HepG2 (cell line): ENCODE results near the gene ATP9A. TPM values are rescaled to one million over a fixed set of nuclear protein-coding genes. Genes with fewer than 3 reads are reported as not detected.

Experiments used
- ATF1 ChIP-seq: IDR thresholded peaks from 2 replicates; pipeline ENCODE4 v1.6.1; 2016; ENCODE audit warnings: mild to moderate bottlenecking, control low read depth
- BRCA1 ChIP-seq: sonication (generic); formaldehyde crosslinking; IDR thresholded peaks from 2 replicates; pipeline ENCODE4 v1.4.0; 2020; ENCODE audit warnings: missing genetic modification reagents
- FOXA1 ChIP-seq, 2 experiments: fragments of 450-650 bp in 1 of 2; sonication (generic) in 1 of 2; formaldehyde crosslinking in 1 of 2; IDR thresholded peaks; 2 replicates each; pipeline versions ENCODE4 v1.4.0 to v1.6.1; 2016 to 2020; ENCODE audit warnings: missing genetic modification reagents in 1 of 2
- GFI1 ChIP-seq: sonication (generic); formaldehyde crosslinking; IDR thresholded peaks from 2 replicates; pipeline ENCODE4 v1.5.0; 2020; ENCODE audit warnings: missing genetic modification reagents, mild to moderate bottlenecking, borderline replicate concordance
- HMG20B ChIP-seq: conservative IDR thresholded peaks from 2 replicates; pipeline ENCODE4 v1.6.1; 2016; ENCODE audit warnings: missing genetic modification reagents, missing compliant biosample characterization
- KAT2B ChIP-seq: fragments of 150-350 bp; IDR thresholded peaks from 2 replicates; pipeline ENCODE4 v1.6.1; 2014; ENCODE audit warnings: low read depth, low read length, borderline replicate concordance
- KAT7 ChIP-seq: IDR thresholded peaks from 2 replicates; pipeline ENCODE4 v1.6.1; 2018; ENCODE audit warnings: borderline replicate concordance, missing compliant biosample characterization
- POLR2AphosphoS2 ChIP-seq: IDR thresholded peaks from 2 replicates; pipeline ENCODE4 v1.6.1; 2011; ENCODE audit warnings: low read depth, low read length, improper control_type of control experiment
- PTBP1 ChIP-seq: fragments of 200-400 bp; formaldehyde crosslinking; IDR thresholded peaks from 2 replicates; pipeline ENCODE4 v1.6.1; 2018; ENCODE audit warnings: low read length, low read depth; ENCODE audit not compliant: poor library complexity, severe bottlenecking
- RBM39 ChIP-seq: fragments of 200-400 bp; formaldehyde crosslinking; IDR thresholded peaks from one replicate; pipeline ENCODE4 v1.6.1; 2018; ENCODE audit warnings: antibody characterized with exemption, mild to moderate bottlenecking, low read depth, low read length; ENCODE audit not compliant: poor library complexity, severe bottlenecking
- SIX1 ChIP-seq: sonication (generic); formaldehyde crosslinking; IDR thresholded peaks from 2 replicates; pipeline ENCODE4 v1.4.0; 2020; ENCODE audit warnings: missing genetic modification reagents, borderline replicate concordance
- XBP1 ChIP-seq: sonication (generic); formaldehyde crosslinking; IDR thresholded peaks from 2 replicates; pipeline ENCODE4 v1.5.0; 2020; ENCODE audit warnings: missing genetic modification reagents
- ZBTB7B ChIP-seq: sonication (generic); formaldehyde crosslinking; IDR thresholded peaks from 2 replicates; pipeline ENCODE4 v1.4.0; 2020; ENCODE audit warnings: missing genetic modification reagents
- ZFYVE20 ChIP-seq: sonication (generic); formaldehyde crosslinking; IDR thresholded peaks from 2 replicates; pipeline ENCODE4 v1.8.0; 2023; ENCODE audit warnings: low read depth, mild to moderate bottlenecking, moderate library complexity, missing genetic modification reagents, borderline replicate concordance
- ZNF124 ChIP-seq: sonication (generic); formaldehyde crosslinking; IDR thresholded peaks from 2 replicates; pipeline ENCODE4 v1.4.0; 2020; ENCODE audit warnings: missing genetic modification reagents
- ZNF20 ChIP-seq: sonication (generic); formaldehyde crosslinking; IDR thresholded peaks from 2 replicates; pipeline ENCODE4 v1.4.0; 2020; ENCODE audit warnings: mild to moderate bottlenecking, moderate library complexity, missing genetic modification reagents
- ZNF674 ChIP-seq: sonication (generic); formaldehyde crosslinking; IDR thresholded peaks from 2 replicates; pipeline ENCODE4 v1.5.0; 2020; ENCODE audit warnings: low read depth, mild to moderate bottlenecking, missing genetic modification reagents
- ZNF773 ChIP-seq: sonication (generic); formaldehyde crosslinking; IDR thresholded peaks from 2 replicates; pipeline ENCODE4 v1.4.0; 2020; ENCODE audit warnings: missing genetic modification reagents, borderline replicate concordance
- polyA plus RNA-seq, 8 experiments: library from polyadenylated mRNA; depleted of rRNA in 3 of 8; stranded (reverse) in 7 of 8; unstranded in 1 of 8; fragments of >200 nt; fragmentation: Illumina TruSeq in 4 of 8; extraction: Trizol in 4 of 8; gene quantifications; 2 replicates each; pipeline versions ENCODE4 v1.2.1 to v1.2.3, GENCODE V29; 2011 to 2016; ENCODE audit warnings: low read depth in 4 of 8, missing spikeins in 1 of 8, mixed read lengths in 1 of 8; ENCODE audit not compliant: insufficient read depth in 1 of 8
- total RNA-seq, 5 experiments: library from RNA; depleted of rRNA; stranded (reverse); fragments of >200 nt; fragmentation: Illumina TruSeq; extraction: Trizol; gene quantifications; 2 replicates each; pipeline ENCODE4 v1.2.3, GENCODE V29; 2016; ENCODE audit warnings: low read depth in 1 of 5
- TF ChIP-seq, protein P1 (sequence below): sonication (generic); formaldehyde crosslinking; IDR thresholded peaks from 2 replicates; pipeline ENCODE4 v1.5.0; 2020; ENCODE audit warnings: mild to moderate bottlenecking, missing genetic modification reagents
- TF ChIP-seq, protein P2 (sequence below): sonication (generic); formaldehyde crosslinking; conservative IDR thresholded peaks from 2 replicates; pipeline ENCODE4 v1.4.0; 2020; ENCODE audit warnings: mild to moderate bottlenecking, missing genetic modification reagents, moderate library complexity
- TF ChIP-seq, protein P3 (sequence below): sonication (generic); formaldehyde crosslinking; IDR thresholded peaks from 2 replicates; pipeline ENCODE4 v1.8.1; 2022; ENCODE audit warnings: low read depth, mild to moderate bottlenecking, missing genetic modification reagents
- TF ChIP-seq, protein P4 (sequence below): IDR thresholded peaks from 2 replicates; pipeline ENCODE4 v1.6.1; 2016

ATP9A gene
- total and polyA plus RNA-seq, 2 of the 13 experiments (the other 11 are each of a cell fraction or from before 2014, with no cell fraction given) = 11.8 to 18.5 TPM

DNA sequence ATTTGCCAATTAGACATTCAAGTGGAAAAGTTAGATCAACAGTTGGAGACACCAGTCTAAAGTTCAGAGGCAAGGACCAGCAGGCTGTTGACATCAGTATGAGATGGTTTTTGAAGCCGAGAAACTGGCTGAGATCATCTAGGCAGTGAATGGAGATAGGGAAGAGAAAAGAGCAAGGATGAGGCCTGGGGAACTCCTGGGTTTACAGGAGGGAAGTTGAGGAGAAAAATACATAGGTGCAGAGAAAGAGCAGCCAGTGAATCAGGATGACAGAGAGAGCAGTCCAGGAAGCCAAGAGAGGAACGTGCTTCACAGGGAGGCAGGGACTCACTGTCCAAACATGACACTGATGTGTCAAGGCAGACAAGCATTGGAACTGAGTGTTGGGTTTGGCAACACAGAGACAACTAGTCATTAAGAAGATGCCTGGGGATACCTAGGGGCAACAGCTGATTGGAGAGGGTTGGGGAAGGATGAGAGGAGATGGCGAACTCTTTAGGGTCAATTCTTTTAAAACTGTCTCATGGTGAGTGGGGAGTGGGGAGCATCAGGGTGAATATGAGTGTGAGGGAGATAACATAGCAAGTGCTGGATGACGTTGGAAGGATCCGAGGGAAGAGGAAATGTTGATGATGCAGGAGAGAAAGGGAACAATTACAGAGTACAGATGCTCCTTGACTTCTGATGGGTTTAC is 47.3 kb upstream of the ATP9A start (continued):
- TF ChIP-seq, protein P1, sequence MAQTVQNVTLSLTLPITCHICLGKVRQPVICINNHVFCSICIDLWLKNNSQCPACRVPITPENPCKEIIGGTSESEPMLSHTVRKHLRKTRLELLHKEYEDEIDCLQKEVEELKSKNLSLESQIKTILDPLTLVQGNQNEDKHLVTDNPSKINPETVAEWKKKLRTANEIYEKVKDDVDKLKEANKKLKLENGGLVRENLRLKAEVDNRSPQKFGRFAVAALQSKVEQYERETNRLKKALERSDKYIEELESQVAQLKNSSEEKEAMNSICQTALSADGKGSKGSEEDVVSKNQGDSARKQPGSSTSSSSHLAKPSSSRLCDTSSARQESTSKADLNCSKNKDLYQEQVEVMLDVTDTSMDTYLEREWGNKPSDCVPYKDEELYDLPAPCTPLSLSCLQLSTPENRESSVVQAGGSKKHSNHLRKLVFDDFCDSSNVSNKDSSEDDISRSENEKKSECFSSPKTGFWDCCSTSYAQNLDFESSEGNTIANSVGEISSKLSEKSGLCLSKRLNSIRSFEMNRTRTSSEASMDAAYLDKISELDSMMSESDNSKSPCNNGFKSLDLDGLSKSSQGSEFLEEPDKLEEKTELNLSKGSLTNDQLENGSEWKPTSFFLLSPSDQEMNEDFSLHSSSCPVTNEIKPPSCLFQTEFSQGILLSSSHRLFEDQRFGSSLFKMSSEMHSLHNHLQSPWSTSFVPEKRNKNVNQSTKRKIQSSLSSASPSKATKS (CRISPR knock-in tag) = no peak
- TF ChIP-seq, protein P2, sequence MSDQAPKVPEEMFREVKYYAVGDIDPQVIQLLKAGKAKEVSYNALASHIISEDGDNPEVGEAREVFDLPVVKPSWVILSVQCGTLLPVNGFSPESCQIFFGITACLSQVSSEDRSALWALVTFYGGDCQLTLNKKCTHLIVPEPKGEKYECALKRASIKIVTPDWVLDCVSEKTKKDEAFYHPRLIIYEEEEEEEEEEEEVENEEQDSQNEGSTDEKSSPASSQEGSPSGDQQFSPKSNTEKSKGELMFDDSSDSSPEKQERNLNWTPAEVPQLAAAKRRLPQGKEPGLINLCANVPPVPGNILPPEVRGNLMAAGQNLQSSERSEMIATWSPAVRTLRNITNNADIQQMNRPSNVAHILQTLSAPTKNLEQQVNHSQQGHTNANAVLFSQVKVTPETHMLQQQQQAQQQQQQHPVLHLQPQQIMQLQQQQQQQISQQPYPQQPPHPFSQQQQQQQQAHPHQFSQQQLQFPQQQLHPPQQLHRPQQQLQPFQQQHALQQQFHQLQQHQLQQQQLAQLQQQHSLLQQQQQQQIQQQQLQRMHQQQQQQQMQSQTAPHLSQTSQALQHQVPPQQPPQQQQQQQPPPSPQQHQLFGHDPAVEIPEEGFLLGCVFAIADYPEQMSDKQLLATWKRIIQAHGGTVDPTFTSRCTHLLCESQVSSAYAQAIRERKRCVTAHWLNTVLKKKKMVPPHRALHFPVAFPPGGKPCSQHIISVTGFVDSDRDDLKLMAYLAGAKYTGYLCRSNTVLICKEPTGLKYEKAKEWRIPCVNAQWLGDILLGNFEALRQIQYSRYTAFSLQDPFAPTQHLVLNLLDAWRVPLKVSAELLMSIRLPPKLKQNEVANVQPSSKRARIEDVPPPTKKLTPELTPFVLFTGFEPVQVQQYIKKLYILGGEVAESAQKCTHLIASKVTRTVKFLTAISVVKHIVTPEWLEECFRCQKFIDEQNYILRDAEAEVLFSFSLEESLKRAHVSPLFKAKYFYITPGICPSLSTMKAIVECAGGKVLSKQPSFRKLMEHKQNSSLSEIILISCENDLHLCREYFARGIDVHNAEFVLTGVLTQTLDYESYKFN (CRISPR knock-in tag) = peak; percentile 84
- TF ChIP-seq KAT2B = no peak
- no peak for TF ChIP-seq KAT7
- no peak for TF ChIP-seq HMG20B
- TF ChIP-seq SIX1 (CRISPR knock-in tag) = no peak
- TF ChIP-seq ZBTB7B (CRISPR knock-in tag) = no peak
- no peak for TF ChIP-seq XBP1 (CRISPR knock-in tag)
- no peak for TF ChIP-seq GFI1 (CRISPR knock-in tag)
- TF ChIP-seq ATF1 (CRISPR knock-in tag) = no peak
- no peak for TF ChIP-seq ZFYVE20
- no peak for TF ChIP-seq ZNF20 (CRISPR knock-in tag)
- TF ChIP-seq RBM39 = no peak
- no peak for TF ChIP-seq FOXA1 (IDR thresholded peaks at IDR 0.05)
- no peak for TF ChIP-seq FOXA1 (CRISPR knock-in tag; IDR thresholded peaks at IDR 0.05)
- no peak for TF ChIP-seq ZNF773
- TF ChIP-seq, protein P3, sequence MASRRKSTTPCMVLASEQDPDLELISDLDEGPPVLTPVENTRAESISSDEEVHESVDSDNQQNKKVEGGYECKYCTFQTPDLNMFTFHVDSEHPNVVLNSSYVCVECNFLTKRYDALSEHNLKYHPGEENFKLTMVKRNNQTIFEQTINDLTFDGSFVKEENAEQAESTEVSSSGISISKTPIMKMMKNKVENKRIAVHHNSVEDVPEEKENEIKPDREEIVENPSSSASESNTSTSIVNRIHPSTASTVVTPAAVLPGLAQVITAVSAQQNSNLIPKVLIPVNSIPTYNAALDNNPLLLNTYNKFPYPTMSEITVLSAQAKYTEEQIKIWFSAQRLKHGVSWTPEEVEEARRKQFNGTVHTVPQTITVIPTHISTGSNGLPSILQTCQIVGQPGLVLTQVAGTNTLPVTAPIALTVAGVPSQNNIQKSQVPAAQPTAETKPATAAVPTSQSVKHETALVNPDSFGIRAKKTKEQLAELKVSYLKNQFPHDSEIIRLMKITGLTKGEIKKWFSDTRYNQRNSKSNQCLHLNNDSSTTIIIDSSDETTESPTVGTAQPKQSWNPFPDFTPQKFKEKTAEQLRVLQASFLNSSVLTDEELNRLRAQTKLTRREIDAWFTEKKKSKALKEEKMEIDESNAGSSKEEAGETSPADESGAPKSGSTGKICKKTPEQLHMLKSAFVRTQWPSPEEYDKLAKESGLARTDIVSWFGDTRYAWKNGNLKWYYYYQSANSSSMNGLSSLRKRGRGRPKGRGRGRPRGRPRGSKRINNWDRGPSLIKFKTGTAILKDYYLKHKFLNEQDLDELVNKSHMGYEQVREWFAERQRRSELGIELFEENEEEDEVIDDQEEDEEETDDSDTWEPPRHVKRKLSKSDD = no peak
- TF ChIP-seq ZNF124 = no peak
- TF ChIP-seq, protein P4, sequence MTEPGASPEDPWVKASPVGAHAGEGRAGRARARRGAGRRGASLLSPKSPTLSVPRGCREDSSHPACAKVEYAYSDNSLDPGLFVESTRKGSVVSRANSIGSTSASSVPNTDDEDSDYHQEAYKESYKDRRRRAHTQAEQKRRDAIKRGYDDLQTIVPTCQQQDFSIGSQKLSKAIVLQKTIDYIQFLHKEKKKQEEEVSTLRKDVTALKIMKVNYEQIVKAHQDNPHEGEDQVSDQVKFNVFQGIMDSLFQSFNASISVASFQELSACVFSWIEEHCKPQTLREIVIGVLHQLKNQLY (CRISPR knock-in tag) = no peak
- TF ChIP-seq ZNF674 = no peak
- TF ChIP-seq POLR2AphosphoS2 = no peak
- no peak for TF ChIP-seq PTBP1
- TF ChIP-seq BRCA1 = no peak
